Right ventricle myocardium superior (tissue), 1 donor: ENCODE results near the gene POLR3H. TPM values are rescaled to one million over a fixed set of nuclear protein-coding genes. Genes with fewer than 3 reads are reported as not detected.
A peak's percentile ranks its signal among the peaks of the same experiment; 100 is the strongest.

Source experiments
- ATAC-seq: fragments of 200-7000 bp; cut with Tn5 transposase; one replicate; pipeline ENCODE4 v1.9.1; 2020; ENCODE audit warnings: mild to moderate bottlenecking; ENCODE audit not compliant: poor library complexity
- DNase-seq: peaks from one replicate; pipeline ENCODE4 v3.0.0-alpha.2; 2020
- intact Hi-C: fragments of 100-400 bp; cut with DNase I; formaldehyde crosslinking; loops from one replicate; pipeline ENCODE4 v1.11.2; 2022
- total RNA-seq: library from RNA; stranded (reverse); fragmentation: NEBNext Ultra II Directional; extraction: Animal tissue kit (Norgen Biotek cat#: 25700); gene quantifications from one replicate; pipeline ENCODE4 v1.2.1, GENCODE V29; 2021
- donor health status: DM: no; HTN: yes; CAD: no; lungs with severe emphysema.

The POLR3H gene
- total RNA-seq, 1 donor from 2014 or later = 18.3 TPM

DNA sequence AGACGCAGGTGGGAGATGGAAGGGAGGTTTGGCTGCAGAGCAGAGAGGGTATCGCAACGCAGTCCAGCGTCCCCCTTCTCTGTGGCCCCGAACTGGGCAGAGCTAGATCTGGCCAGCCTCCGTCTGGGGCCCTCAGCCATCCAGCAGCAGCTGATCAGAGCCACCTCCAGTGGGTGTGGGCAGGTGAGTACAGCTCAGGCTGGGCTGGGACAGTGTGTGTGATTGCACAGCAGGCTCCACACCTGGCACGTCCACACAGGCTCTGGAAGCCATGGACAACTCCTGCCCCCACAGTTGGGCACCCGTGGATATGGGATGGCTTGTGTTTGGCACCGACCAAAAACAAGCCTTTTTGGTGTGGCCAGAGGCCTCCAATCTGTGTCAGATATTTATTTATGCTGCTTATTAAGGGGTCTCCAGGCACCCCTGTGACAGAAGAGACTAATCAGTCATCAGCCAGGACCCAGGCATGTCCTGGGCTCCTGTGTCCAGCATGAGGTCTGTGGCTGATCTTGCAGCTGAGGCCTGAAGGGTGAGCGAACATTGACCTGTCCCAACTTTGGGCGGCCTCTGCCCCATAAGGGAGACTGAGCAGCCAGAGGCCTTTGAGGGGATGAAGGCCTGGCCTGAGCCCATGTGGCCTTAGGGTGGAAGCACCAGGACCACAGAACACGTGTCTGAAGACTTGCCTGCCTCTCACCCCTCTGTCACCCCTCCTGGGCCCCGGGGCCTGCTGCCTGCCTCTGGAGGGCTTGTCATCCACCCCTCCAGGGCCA is 18.6 kb downstream of the POLR3H start:
- intact Hi-C loops = no loop called here
- no peak for DNase-seq
- no peak for ATAC-seq

DNA sequence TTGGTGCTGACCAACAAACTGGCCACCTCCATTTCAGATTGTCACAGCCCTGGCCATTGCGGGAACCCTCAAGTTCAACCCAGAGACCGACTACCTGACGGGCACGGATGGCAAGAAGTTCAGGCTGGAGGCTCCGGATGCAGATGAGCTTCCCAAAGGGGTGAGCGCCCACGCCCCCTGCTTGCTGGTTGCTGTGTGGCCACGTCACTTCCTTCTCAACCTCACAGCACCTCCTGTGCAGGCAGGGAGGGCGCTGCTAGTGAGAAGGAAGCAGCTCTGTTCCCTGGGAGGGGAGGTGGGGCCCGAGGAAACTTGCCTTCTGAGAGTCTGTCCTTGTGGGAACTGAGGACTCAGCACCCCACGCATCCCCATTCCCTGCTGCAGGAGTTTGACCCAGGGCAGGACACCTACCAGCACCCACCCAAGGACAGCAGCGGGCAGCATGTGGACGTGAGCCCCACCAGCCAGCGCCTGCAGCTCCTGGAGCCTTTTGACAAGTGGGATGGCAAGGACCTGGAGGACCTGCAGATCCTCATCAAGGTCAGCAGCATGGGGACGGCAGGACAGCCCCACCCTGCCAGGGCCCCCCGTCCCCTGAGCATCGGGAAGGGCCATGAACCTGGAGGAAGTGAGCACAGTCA is 19.3 kb downstream of the POLR3H start:
- intact Hi-C loops = no loop called here
- no peak for DNase-seq
- ATAC-seq = no peak

DNA sequence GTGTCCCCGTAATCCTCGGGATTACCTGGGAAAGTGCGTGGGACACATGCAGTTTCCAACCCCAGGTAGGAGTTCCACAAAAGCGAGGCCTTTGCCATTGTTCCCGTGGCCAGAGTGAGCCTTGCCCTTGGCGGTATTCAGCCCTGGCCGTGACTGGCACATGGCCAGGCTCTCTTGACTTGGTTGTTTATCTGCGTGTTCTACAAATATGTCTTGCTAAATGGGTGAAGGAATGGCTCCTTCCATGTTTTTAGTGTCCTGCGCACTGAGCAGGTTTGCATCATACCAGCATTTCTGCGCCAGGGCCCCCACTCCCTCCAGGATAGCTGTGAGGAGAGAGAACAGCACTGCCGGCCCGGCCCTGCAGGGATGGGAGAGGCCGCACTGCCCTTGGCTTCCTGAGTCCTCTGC is 20.0 kb downstream of the POLR3H start:
- intact Hi-C loops = no loop called here
- ATAC-seq (peak; percentile 49), DNase-seq (peak; percentile 86)

DNA sequence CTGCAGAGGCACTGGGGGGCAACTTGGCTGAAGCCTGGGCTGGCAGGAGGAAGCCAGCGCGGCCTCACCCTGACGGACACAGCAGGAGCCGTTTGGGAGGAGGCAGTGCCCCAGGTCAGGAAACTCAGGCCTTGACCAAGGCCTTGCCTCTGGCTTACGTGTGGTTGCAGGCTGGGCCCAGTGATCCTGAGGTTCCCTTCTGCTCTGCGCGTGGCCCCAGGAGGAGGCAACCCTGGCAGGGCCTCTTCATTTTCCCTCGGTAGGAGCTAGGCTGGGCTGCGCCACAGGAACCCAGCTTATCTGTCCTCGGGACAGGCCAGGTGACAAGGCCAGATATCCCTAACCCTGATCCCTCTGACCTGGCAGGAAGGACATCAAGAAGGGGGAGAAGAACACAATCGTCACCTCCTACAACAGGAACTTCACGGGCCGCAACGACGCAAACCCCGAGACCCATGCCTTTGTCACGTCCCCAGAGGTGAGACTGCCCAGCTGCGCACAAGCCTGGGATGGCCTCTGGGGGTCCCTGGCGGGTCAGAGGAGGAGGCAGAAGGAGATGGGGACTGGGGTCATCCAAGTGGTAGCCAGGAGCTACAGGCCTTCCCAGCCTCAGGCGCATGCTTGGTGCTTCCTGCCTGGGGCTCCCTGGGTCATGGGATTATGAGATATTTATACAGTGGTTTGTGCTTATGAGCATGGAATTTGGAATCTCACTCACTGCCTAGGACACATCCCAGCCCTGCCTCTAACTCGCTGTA is 20.6 kb downstream of the POLR3H start:
- ATAC-seq (peak; percentile 40), DNase-seq (peak; percentile 64)
- intact Hi-C loops = no loop called here

DNA sequence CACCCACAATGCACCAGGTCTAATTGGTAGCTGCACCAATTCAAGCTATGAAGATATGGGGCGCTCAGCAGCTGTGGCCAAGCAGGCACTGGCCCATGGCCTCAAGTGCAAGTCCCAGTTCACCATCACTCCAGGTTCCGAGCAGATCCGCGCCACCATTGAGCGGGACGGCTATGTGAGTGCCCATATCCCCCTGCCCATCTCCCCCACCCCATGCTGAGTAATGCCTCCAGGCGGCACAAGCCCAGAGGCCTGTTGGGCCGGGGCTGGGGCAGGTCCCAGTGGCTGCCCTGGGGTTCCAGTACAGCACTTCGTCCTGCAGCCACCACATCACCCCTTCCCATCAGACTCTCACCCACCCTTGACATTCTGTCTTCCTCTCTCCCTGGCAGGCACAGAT is 21.5 kb downstream of the POLR3H start:
- intact Hi-C loops = no loop called here
- no peak for DNase-seq
- ATAC-seq = no peak

DNA sequence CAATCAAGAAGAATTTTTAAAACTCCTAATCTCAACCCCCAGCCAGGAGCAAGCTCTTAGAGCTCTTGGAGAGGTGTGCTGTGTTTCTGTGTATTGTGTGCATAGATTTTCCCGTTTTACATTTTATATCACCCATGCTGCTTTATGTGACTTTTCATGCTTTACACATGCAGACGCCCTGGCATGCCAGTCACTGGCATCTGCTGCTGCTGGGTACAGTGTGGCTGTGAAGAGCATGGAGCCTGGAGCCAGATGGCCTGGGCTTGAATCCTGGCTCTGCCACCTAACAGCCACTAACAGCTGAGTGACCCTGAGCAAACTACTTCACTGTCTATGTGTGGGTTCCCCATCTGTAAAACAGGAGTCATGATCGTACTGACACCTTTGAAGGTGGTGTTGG is 23.1 kb downstream of the POLR3H start:
- ATAC-seq = peak; percentile 22
- intact Hi-C loops = no loop called here
- DNase-seq = no peak

DNA sequence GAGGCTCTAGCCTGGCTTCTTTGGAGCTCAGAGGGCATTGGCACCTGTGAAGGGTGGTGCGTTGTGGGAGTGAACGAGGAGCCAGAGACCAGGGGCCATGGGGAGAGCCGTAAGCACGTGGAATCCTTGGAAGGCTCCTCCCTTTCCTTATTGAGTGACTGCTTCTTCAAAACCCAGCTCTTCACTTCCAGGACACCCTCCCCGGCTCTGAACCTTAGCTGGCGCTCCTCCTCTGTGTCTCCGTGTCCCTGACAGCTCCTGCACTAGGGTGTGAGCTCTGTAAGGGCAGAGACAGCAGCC is 26.3 kb downstream of the POLR3H start:
- DNase-seq = no peak
- ATAC-seq = no peak
- intact Hi-C loops = loop anchor here (5.0 kb wide), 1 partner anchor 116 kb away; no protein-coding TSS in a partner anchor

DNA sequence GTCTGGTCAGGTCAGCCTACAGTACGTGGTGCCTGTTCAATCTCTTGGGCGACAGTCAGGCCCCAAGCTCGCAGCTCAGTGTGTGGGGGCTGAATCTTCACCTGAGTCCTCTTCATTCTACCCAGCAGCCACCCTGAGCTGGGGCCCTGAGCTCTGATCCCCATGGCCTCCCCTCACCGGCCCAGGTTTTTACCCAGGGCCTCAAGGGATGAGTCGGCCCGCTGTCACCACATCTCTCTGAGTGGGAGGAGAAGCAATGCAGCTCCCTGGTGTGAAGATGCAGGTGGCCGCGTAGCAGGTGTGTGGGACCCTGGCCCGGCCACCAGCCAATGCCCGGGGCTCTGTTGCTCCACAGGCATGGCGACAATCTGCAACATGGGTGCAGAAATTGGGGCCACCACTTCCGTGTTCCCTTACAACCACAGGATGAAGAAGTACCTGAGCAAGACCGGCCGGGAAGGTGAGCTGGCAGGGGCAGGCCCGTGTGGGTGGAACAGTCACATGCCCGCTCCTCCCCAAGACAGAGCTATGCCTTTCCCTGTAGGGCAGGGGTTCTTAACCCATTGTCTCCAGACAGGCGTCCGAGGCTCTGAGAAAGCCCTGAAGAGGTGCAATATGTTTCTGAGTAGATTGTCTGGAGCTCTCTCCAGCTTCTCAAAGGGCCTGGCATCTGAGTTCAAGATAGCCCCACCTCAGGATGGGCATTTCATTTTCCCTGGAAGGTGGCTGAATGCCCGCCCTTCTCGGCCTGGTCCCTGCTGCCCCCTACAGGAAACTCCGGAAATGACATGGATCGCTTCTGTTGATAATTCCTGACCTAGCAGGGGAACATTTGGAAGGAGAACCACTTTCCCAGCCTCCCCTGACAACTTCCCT is 26.9 kb downstream of the POLR3H start:
- DNase-seq = peak; percentile 66
- intact Hi-C loops = loop anchor here (5.0 kb wide), 1 partner anchor 115 kb away; no protein-coding TSS in a partner anchor
- ATAC-seq = peak; percentile 32

DNA sequence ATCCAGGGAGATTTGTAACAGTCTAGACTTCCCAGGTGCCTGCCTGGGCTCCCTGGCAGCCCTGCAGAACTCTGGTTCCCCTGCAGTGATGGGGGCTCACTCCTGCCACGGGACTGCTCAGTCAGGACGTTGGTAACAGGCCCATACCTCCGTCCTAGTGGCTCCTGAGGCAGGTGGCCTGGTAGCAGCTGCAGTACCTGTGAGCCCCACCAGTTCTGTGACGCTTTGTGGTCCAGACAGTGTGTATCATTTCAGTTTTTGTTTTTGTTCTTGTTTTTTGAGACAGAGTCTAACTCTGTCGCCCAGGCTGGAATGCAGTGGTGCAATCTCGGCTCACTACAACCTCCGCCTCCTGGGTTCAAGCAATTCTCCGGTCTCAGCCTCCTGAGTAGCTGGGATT is 27.8 kb downstream of the POLR3H start:
- ATAC-seq = no peak
- no peak for DNase-seq
- intact Hi-C loops = loop anchor here (5.0 kb wide), 1 partner anchor 114 kb away; no protein-coding TSS in a partner anchor

DNA sequence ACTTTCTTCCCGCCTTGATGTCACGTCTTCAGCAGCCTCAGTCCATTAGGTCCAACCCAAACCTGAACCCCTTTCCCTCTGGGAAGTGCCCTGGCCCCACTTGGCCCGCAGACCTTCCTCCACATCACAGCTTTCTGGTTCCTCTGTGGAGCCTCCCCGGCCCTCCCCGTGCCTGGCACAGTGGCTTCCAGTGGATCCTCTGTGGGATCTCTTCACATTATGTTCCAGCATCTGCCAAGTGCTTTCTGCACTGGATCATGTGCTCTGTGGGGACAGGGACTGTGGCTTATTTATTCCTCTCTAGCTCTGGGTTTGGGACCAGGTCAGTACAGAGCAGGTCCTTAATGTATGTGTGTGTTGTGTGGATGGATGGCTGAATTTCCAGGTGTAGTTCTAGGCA is 30.9 kb downstream of the POLR3H start:
- ATAC-seq (peak; percentile 6), DNase-seq (no peak)
- intact Hi-C loops = no loop called here

DNA sequence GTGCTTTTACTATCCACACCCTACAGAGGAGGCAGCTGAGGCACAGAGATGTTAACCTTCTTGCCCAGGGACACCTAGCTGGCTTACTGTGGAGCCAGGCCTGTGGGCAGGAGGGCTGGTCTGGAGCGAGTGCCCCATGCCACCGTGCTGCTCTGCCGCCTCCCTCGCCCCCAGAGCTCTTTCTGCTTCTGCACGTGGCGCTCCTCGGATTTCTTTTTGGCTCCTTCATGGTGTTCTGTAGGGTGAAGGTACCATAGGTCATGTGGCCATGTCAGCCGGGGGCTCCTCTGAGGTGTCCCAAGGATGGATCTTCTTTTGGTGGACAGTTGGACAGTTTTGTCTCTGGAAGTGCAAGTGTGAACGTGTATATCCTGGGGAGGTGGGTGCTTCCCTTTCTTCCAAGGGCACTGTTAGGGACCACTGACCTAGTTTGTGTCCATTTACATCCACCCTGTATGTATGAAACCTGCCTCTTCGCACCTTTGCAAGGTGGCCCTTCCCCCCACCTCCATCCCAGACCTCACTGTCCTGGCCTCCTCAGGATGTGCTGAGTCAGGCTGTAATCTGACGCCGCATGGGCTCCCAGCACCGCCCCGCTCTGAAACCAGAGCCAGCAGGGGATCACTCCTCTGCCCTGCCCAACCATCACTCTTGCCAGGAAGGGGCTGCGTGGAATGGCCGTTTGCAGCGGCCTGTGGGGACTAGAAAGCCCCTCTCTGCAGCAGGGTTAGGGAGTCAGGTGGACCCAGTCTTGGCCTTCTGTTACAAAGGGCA is 31.7 kb downstream of the POLR3H start:
- intact Hi-C loops = no loop called here
- peak; percentile 60 for ATAC-seq
- no peak for DNase-seq

DNA sequence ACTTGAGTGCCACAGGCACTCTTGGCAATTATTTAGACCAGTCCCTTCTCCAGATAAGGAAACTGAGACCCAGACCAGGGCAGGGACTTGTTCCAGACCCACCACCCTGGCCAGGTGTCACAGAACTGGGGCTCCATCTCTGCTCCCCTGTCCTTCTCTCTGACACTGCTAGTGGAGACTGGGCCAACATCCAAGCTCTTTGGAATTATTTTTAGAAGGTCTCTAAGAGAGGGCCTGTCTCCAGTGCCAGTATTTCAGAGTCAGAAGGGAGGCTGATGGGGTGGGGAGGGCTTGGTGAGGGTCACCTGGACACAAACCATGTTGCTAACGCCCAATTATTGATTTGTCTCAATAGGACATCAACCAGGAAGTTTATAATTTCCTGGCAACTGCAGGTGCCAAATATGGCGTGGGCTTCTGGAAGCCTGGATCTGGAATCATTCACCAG is 32.7 kb downstream of the POLR3H start:
- intact Hi-C loops = no loop called here
- no peak for DNase-seq
- peak; percentile 66 for ATAC-seq

DNA sequence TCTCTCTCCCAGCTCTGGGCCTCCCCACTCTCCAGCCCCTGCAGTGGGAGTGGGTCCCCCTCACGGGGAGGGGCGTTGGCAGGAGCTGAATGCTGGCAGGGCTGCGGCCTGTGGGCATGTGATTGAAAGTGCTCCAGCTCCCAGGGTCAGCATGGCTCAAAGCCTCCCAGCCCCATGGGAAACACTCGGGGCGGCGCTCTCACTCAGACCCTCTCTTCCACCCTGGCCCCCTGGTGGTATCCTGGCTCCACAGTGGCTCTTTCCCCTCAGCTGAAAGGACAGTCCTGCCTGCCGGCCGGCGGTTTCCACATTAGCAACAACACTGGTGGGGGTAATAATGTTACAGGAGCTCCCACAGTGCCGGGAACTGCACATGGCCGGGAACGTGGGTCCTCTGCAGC is 35.5 kb downstream of the POLR3H start:
- peak; percentile 43 for ATAC-seq
- DNase-seq = peak; percentile 71

DNA sequence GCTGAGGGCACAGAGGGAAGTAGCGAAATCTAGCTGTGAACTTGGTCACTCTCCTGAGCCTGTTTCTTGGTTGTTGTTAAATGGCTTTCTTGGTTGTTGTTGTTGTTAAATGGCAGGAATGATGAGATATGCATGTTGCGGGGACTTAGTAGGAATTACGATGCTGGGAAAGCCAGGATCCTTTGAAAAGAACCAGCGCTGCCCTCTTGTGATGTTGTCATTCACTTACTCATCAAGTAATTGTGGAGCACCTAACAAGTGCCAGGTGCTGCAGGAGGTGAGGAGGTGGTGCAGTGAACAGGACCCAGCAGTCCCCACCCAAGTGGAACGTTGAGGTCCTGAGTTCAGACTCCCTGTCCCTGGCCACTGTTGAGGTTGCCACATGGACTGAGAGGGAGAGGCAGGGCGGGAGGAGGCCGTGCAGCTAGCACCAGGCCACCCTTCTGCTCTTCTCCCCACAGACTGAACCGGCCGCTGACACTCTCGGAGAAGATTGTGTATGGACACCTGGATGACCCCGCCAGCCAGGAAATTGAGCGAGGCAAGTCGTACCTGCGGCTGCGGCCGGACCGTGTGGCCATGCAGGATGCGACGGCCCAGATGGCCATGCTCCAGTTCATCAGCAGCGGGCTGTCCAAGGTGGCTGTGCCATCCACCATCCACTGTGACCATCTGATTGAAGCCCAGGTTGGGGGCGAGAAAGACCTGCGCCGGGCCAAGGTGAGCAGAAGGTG is 36.8 kb downstream of the POLR3H start:
- DNase-seq (no peak), ATAC-seq (no peak)
- intact Hi-C loops = loop anchor here (5.0 kb wide), 1 partner anchor 35 kb away; no protein-coding TSS in a partner anchor

More for the DNA sequence above, 35.5 kb downstream of the POLR3H start:
- intact Hi-C loops = loop anchor here (5.0 kb wide), 1 partner anchor 36 kb away; no protein-coding TSS in a partner anchor

DNA sequence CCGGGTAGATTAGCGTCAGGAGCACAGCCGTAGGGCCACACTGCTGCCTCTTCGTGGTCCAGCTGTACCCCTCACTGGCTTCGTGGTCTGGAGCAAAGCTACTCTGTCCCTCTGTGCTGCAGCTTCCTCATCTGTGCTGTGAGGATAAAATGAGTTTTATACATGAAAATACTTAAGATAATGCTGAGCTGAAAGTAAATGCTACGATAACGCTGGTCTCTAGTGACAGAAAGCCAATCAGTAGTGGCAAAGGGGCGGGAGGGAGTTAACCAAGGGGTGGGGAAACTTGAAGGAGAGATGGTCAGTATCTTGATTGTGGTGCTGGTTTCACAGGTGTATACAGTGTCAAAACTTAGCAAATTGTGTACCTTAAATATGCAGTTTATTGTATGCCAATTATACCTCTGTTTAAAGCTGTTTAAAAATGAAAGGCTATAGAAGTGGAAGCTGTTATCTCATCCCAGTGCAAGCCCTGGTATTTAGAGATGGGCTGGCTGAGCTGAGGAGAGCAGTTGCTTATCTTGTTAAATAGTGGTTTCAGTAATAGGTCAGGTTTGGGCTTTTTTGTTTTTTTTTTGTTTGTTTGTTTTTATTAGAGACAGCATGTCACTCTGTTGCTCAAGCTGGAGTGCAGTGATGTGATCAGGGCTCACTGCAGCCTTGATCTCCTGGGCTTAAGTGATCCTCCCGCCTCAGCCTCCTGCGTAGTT is 38.6 kb downstream of the POLR3H start:
- intact Hi-C loops = loop anchor here (5.0 kb wide), 1 partner anchor 33 kb away; no protein-coding TSS in a partner anchor
- no peak for ATAC-seq
- no peak for DNase-seq

DNA sequence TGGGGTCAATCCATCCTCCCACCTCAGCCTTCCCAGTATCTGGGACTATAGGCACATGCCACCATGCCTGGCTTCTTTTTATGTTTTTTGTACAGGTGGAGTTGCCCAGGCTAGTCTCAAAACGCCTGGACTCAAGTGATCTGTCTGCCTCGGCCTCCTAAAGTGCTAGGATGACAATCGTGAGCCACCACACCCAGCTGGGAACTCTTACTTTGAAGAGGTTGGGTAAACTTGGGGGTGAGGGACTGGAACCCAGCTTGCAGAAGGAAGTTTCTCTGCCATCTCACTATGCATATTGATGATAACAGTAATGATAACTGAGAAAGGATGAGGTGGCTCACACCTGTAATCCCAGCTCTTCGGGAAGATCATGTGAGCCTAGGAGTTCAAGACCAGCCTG is 39.5 kb downstream of the POLR3H start:
- ATAC-seq = no peak
- DNase-seq = no peak
- intact Hi-C loops = loop anchor here (5.0 kb wide), 1 partner anchor 33 kb away; no protein-coding TSS in a partner anchor
